A673 (cell line): ENCODE data around the gene MAST4.

Experiments used
- EZH2 ChIP-seq: fragments of 200-600 bp; sonication (generic); IDR thresholded peaks from 2 replicates; pipeline ENCODE4 v1.6.1; 2017; ENCODE audit warnings: borderline replicate concordance, low read depth, mild to moderate bottlenecking, mixed read lengths, antibody characterized with exemption, low read length; ENCODE audit not compliant: poor library complexity, severe bottlenecking
- TF ChIP-seq, protein P1 (sequence below): fragments of 300-800, 200-600 bp; sonication (generic); conservative IDR thresholded peaks from 2 replicates; pipeline ENCODE4 v1.5.1; 2017; ENCODE audit warnings: low read depth, mild to moderate bottlenecking, antibody characterized with exemption, low read length, moderate library complexity, mixed read lengths

DNA sequence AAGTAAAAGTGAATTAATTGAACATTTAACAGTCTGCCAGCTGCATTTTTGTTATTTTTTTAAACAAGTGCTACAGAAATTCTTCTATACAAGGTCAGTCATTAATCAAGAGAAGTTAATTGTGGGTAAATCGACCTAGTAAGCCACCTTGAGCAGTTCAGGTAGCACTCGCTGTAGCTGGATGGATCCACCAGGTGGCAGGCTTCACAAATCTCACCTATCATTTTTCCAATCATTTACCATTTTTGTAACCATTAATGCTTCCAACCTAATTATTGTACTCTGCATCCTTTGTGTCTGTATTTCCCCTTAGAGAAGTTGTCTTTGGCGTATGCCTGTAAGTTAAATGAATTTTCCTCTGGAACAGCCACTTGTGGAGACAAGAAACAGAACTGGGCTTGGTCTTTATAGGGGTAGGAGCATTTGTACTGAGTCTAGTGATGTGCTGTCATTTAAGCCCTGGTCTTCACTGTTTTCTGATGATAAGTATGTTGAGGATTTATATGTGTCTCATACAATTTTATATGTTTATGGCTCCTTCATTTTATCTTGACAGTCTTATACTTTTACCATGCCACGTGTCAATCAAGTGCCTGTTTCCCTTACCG lies 560.9 kb downstream of the MAST4 start:
- TF ChIP-seq, protein P1, sequence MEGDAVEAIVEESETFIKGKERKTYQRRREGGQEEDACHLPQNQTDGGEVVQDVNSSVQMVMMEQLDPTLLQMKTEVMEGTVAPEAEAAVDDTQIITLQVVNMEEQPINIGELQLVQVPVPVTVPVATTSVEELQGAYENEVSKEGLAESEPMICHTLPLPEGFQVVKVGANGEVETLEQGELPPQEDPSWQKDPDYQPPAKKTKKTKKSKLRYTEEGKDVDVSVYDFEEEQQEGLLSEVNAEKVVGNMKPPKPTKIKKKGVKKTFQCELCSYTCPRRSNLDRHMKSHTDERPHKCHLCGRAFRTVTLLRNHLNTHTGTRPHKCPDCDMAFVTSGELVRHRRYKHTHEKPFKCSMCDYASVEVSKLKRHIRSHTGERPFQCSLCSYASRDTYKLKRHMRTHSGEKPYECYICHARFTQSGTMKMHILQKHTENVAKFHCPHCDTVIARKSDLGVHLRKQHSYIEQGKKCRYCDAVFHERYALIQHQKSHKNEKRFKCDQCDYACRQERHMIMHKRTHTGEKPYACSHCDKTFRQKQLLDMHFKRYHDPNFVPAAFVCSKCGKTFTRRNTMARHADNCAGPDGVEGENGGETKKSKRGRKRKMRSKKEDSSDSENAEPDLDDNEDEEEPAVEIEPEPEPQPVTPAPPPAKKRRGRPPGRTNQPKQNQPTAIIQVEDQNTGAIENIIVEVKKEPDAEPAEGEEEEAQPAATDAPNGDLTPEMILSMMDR: peak; percentile 87
- TF ChIP-seq EZH2: no peak
